Measurements from ENCODE around the gene TRAF7.

TRAF7 gene

GRCh38 chr16:2216330-2216729 is 60.7 kb downstream of the TRAF7 start:
- in situ Hi-C loops (cut with MboI; ENCODE audit: low sequenced_read_pairs, unreplicated experiment), result no loop called here
- TF ChIP-seq CTCF (IDR thresholded peaks at IDR 0.05; ENCODE audit: borderline replicate concordance, control extremely low read depth, extremely low read depth, insufficient read depth, missing control alignments), result no peak
- DNase-seq (ENCODE audit: low spot score), result no peak

GRCh38 chr16:2223221-2223941 is 67.8 kb downstream of the TRAF7 start, which contains the start of gene E4F1:
Gene E4F1 (plus strand): TSS chr16:2223591. CDS start chr16:2223614, 23 bp downstream.
- peak; percentile 100 for DNase-seq (ENCODE audit: low spot score)
- TF ChIP-seq CTCF (IDR thresholded peaks at IDR 0.05; ENCODE audit: borderline replicate concordance, control extremely low read depth, extremely low read depth, insufficient read depth, missing control alignments), result no peak
- in situ Hi-C loops (cut with MboI; ENCODE audit: low sequenced_read_pairs, unreplicated experiment), result no loop called here

- peak; percentile 66 for DNase-seq (ENCODE audit: low spot score)
- no peak for TF ChIP-seq CTCF (IDR thresholded peaks at IDR 0.05; ENCODE audit: borderline replicate concordance, control extremely low read depth, extremely low read depth, insufficient read depth, missing control alignments)
These were observed 68.4 kb downstream of the TRAF7 start for GRCh38 chr16:2223942-2224486.

GRCh38 chr16:2226245-2226793 is 70.7 kb downstream of the TRAF7 start:
- no peak for TF ChIP-seq CTCF (IDR thresholded peaks at IDR 0.05; ENCODE audit: borderline replicate concordance, control extremely low read depth, extremely low read depth, insufficient read depth, missing control alignments)
- no peak for DNase-seq (ENCODE audit: low spot score)
- in situ Hi-C loops (cut with MboI; ENCODE audit: low sequenced_read_pairs, unreplicated experiment), result no loop called here

More at GRCh38 chr16:2223942-2224486, 68.4 kb downstream of the TRAF7 start:
- in situ Hi-C loops (cut with MboI; ENCODE audit: low sequenced_read_pairs, unreplicated experiment), result no loop called here

GRCh38 chr16:2226918-2227317 is 71.3 kb downstream of the TRAF7 start:
- no peak for TF ChIP-seq CTCF (IDR thresholded peaks at IDR 0.05; ENCODE audit: borderline replicate concordance, control extremely low read depth, extremely low read depth, insufficient read depth, missing control alignments)
- DNase-seq (ENCODE audit: low spot score), result no peak
- in situ Hi-C loops (cut with MboI; ENCODE audit: low sequenced_read_pairs, unreplicated experiment), result no loop called here
